Neural progenitor cell (in vitro differentiated cells): ENCODE data around the gene ASTN1. TPM values are rescaled to one million over a fixed set of nuclear protein-coding genes. Genes with fewer than 3 reads are reported as not detected.
A peak's percentile ranks its signal among the peaks of the same experiment; 100 is the strongest.

Source experiments
- DNase-seq: peaks from one replicate; pipeline ENCODE4 v3.0.0-alpha.2; 2016; ENCODE audit warnings: low spot score
- H2AFZ ChIP-seq: fragments of 200-600 bp; sonication (generic); replicated peaks from 2 replicates; pipeline ENCODE4 v1.6.1; 2016; ENCODE audit warnings: antibody characterized with exemption
- H3F3A ChIP-seq: fragments of 200-600 bp; sonication (generic); 2 replicates; pipeline ENCODE4 v1.6.1; 2016; ENCODE audit warnings: antibody characterized with exemption, low read depth
- H3K27ac ChIP-seq: fragments of 200-600 bp; sonication (generic); 2 replicates; pipeline ENCODE4 v1.5.1; 2016; ENCODE audit warnings: mild to moderate bottlenecking
- H3K27me3 ChIP-seq: fragments of 200-600 bp; sonication (generic); 2 replicates; pipeline ENCODE4 v1.6.1; 2016; ENCODE audit warnings: mild to moderate bottlenecking, moderate library complexity
- H3K36me3 ChIP-seq: fragments of 200-600 bp; sonication (generic); 2 replicates; pipeline ENCODE4 v1.5.1; 2016
- H3K4me1 ChIP-seq: fragments of 200-600 bp; sonication (generic); 2 replicates; pipeline ENCODE4 v1.6.1; 2016; ENCODE audit warnings: mixed run types
- H3K4me2 ChIP-seq: fragments of 200-600 bp; sonication (generic); 2 replicates; pipeline ENCODE4 v1.6.1; 2016
- H3K4me3 ChIP-seq: fragments of 200-600 bp; sonication (generic); 2 replicates; pipeline ENCODE4 v1.5.1; 2016
- H3K79me2 ChIP-seq: fragments of 200-600 bp; sonication (generic); 2 replicates; pipeline ENCODE4 v1.6.1; 2016; ENCODE audit warnings: low read depth
- H3K9ac ChIP-seq: fragments of 200-600 bp; sonication (generic); 2 replicates; pipeline ENCODE4 v1.6.1; 2016
- H3K9me3 ChIP-seq: fragments of 200-600 bp; sonication (generic); 2 replicates; pipeline ENCODE4 v1.5.1; 2016; ENCODE audit warnings: low read depth
- H4K20me1 ChIP-seq: fragments of 200-600 bp; sonication (generic); 2 replicates; pipeline ENCODE4 v1.6.1; 2016; ENCODE audit warnings: low read depth
- H3K27ac Mint-ChIP-seq: 3 replicates; pipeline ENCODE4 v1.8.0; 2021; ENCODE audit warnings: mixed read lengths
- H3K27me3 Mint-ChIP-seq: 2 replicates; pipeline ENCODE4 v1.8.0; 2022; ENCODE audit warnings: low read depth, mild to moderate bottlenecking, inconsistent platforms, moderate library complexity, mixed read lengths; ENCODE audit not compliant: insufficient read depth
- H3K36me3 Mint-ChIP-seq: 3 replicates; pipeline ENCODE4 v1.8.0; 2021; ENCODE audit warnings: mixed read lengths
- H3K4me1 Mint-ChIP-seq: 3 replicates; pipeline ENCODE4 v1.8.0; 2021; ENCODE audit warnings: mixed read lengths
- H3K4me3 Mint-ChIP-seq: 3 replicates; pipeline ENCODE4 v1.8.0; 2021; ENCODE audit warnings: mild to moderate bottlenecking, moderate library complexity, mixed read lengths
- H3K9me3 Mint-ChIP-seq: 3 replicates; pipeline ENCODE4 v1.8.0; 2020; ENCODE audit warnings: mixed read lengths
- EZH2 ChIP-seq: fragments of 200-600 bp; sonication (generic); IDR thresholded peaks from 2 replicates; pipeline ENCODE4 v1.6.1; 2017; ENCODE audit warnings: antibody characterized with exemption, mild to moderate bottlenecking, moderate library complexity
- EZH2phosphoT487 ChIP-seq: fragments of 200-600 bp; sonication (generic); IDR thresholded peaks from 2 replicates; pipeline ENCODE4 v1.6.1; 2017; ENCODE audit warnings: antibody characterized with exemption
- total RNA-seq: library from RNA; depleted of rRNA; stranded (reverse); fragments of >200 nt; gene quantifications from 2 replicates; pipeline ENCODE4 v1.2.3, GENCODE V29; 2015; ENCODE audit warnings: low replicate concordance
- TF ChIP-seq, protein P1 (sequence below): fragments of 200-600 bp; sonication (generic); IDR thresholded peaks from 2 replicates; pipeline ENCODE4 v1.5.1; 2017; ENCODE audit warnings: antibody characterized with exemption, mild to moderate bottlenecking

Gene ASTN1
- total RNA-seq, 1 donor from 2014 or later: 7.7 TPM

DNA sequence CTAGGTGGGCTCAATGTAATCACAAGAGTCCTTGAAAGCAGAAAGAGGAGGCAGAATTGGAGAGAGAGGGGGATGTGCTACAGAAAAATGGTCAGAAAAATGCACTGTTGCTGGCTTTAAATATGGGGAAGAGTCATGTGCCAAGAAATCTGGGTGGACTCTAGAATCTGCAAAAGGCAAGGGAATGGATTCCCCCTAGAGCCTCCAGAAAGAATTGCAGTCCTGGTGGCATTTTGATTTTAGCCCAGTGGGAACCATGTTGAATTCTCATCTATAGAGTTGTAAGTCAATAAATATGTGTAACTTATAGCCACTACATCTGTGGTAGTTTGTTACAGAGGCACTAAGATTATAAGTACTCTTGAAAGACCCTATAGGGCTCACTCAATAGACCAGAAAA lies 210.3 kb downstream of the ASTN1 start:
- TF ChIP-seq, protein P1, sequence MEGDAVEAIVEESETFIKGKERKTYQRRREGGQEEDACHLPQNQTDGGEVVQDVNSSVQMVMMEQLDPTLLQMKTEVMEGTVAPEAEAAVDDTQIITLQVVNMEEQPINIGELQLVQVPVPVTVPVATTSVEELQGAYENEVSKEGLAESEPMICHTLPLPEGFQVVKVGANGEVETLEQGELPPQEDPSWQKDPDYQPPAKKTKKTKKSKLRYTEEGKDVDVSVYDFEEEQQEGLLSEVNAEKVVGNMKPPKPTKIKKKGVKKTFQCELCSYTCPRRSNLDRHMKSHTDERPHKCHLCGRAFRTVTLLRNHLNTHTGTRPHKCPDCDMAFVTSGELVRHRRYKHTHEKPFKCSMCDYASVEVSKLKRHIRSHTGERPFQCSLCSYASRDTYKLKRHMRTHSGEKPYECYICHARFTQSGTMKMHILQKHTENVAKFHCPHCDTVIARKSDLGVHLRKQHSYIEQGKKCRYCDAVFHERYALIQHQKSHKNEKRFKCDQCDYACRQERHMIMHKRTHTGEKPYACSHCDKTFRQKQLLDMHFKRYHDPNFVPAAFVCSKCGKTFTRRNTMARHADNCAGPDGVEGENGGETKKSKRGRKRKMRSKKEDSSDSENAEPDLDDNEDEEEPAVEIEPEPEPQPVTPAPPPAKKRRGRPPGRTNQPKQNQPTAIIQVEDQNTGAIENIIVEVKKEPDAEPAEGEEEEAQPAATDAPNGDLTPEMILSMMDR: peak; percentile 31
- TF ChIP-seq EZH2: no peak
- no peaks in the 10 kb centered on the region for H3K4me1 ChIP-seq

DNA sequence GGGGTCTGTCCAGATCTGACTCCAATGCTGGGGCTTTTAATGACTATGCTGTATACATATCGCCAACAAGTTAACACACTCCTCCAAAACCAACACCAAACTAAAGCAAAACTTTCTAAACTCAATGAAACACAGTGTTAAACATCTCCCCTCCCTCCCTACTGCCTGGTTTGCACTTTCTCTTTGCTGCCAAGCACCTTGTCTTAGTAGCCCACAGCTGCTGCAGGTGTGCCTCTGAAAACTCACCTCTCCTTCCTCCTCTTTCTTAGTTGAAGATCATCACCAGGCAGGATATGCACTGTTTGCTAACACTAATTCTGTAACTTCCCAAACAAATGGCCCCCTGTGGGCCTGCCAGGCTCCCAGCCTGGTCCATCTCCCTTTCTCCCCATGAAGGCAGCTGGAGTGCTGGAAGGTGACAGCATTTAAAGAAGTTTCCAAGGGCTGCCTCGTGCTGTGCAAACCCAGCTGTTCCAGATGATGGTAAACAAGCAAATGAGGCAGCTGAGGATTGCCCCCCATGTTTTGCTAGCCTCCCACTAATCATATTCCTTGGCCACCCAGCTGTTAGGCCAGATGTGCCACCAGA lies 213.7 kb downstream of the ASTN1 start:
- H3K36me3 ChIP-seq: no peaks in the 10 kb centered on the region
- H3K9ac ChIP-seq: no peak overlapping the region
- Mint-ChIP-seq H3K27ac (no peak overlapping the region), H3K27me3 (peaks cover 2% of the 10 kb centered on the region), H3K4me3 (peak overlapping the region; percentile 4), H3K4me1 (peaks cover 19% of the 10 kb centered on the region), H3K9me3 (no peaks in the 10 kb centered on the region), H3K36me3 (peaks cover 8% of the 10 kb centered on the region)
- H3K27me3 ChIP-seq: no peaks in the 10 kb centered on the region
- no peaks in the 10 kb centered on the region for H3K4me1 ChIP-seq
- DNase-seq: no peak
- no peak overlapping the region for H3K27ac ChIP-seq
- TF ChIP-seq EZH2 (no peak), EZH2phosphoT487 (no peak)
- TF ChIP-seq, protein P1: no peak
- H4K20me1 ChIP-seq: no peaks in the 10 kb centered on the region
- H3K4me3 ChIP-seq: no peak overlapping the region
- H2AFZ ChIP-seq: no peak overlapping the region
- H3F3A ChIP-seq: no peaks in the 10 kb centered on the region
- H3K9me3 ChIP-seq: no peaks in the 10 kb centered on the region
- H3K79me2 ChIP-seq: no peaks in the 10 kb centered on the region
- H3K4me2 ChIP-seq: no peak overlapping the region

More for the DNA sequence above, 210.3 kb downstream of the ASTN1 start:
- H4K20me1 ChIP-seq: no peaks in the 10 kb centered on the region
- no peak overlapping the region for H2AFZ ChIP-seq
- Mint-ChIP-seq H3K36me3 (peaks cover 13% of the 10 kb centered on the region), H3K4me1 (peaks cover 29% of the 10 kb centered on the region), H3K4me3 (no peak overlapping the region), H3K27ac (no peak overlapping the region), H3K27me3 (peaks cover 3% of the 10 kb centered on the region), H3K9me3 (no peaks in the 10 kb centered on the region)
- H3K9ac ChIP-seq: no peak overlapping the region
- no peak overlapping the region for H3K4me3 ChIP-seq
- H3K36me3 ChIP-seq: no peaks in the 10 kb centered on the region
- H3K79me2 ChIP-seq: no peaks in the 10 kb centered on the region
- peak; percentile 6 for DNase-seq
- no peak overlapping the region for H3K4me2 ChIP-seq
- H3F3A ChIP-seq: no peaks in the 10 kb centered on the region
- no peak overlapping the region for H3K27ac ChIP-seq
- H3K9me3 ChIP-seq: no peaks in the 10 kb centered on the region
- no peaks in the 10 kb centered on the region for H3K27me3 ChIP-seq

DNA sequence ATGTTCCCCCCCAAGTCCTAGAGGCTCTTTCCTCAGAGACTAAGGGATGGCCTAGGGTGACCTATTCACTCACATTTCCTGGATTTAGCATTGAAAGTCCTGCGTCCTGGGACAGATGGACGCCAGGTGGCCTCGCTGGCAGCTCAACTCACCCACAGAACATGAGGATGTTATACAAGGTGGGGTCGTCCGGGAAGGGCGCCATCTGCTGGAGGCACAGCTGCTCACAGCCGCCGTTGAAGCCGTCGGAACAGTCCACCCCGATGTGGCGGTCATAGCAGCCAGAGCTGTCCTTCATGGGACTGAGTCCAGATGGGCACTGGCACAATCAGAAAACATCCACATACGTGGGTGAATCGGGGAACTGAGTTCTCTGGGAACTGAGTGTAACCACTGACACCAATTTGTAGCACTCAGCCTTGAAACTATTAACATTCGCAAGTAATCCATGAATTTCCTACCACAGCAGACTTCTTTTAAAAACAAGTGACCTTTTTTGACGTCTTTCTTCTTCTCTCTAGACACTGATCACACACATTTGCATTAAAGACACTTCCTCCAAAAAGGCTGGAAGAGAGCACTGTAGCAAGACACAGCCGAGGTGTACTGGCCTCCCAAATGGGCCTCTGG lies 215.4 kb downstream of the ASTN1 start:
- H2AFZ ChIP-seq: no peak overlapping the region
- Mint-ChIP-seq H3K4me3 (no peak overlapping the region), H3K36me3 (peaks cover 8% of the 10 kb centered on the region), H3K27me3 (peaks cover 2% of the 10 kb centered on the region), H3K27ac (no peak overlapping the region), H3K9me3 (no peaks in the 10 kb centered on the region), H3K4me1 (peaks cover 19% of the 10 kb centered on the region)
- H3K4me3 ChIP-seq: no peak overlapping the region
- no peak for TF ChIP-seq EZH2
- TF ChIP-seq, protein P1: peak; percentile 94
- peak; percentile 88 for DNase-seq
- H3K27me3 ChIP-seq: no peaks in the 10 kb centered on the region
- no peaks in the 10 kb centered on the region for H4K20me1 ChIP-seq
- no peaks in the 10 kb centered on the region for H3F3A ChIP-seq
- H3K9ac ChIP-seq: no peak overlapping the region
- H3K4me2 ChIP-seq: no peak overlapping the region
- no peaks in the 10 kb centered on the region for H3K36me3 ChIP-seq
- H3K9me3 ChIP-seq: no peaks in the 10 kb centered on the region
- no peaks in the 10 kb centered on the region for H3K4me1 ChIP-seq
- no peak overlapping the region for H3K27ac ChIP-seq
- no peaks in the 10 kb centered on the region for H3K79me2 ChIP-seq
